Testis (tissue), 2 donors: Measurements from ENCODE around the gene SLC5A8.

Experiments
- CTCF ChIP-seq, 3 experiments: fragments of 450-650 bp in 2 of 3; fragments of 200-600 bp in 1 of 3; sonication (generic) in 1 of 3; IDR thresholded peaks; one replicate each; pipeline ENCODE4 v1.5.1; 2016 to 2019; ENCODE audit warnings: antibody characterized with exemption in 3 of 3, mild to moderate bottlenecking in 2 of 3, moderate library complexity in 1 of 3
- POLR2A ChIP-seq: fragments of 450-650 bp; IDR thresholded peaks from one replicate; pipeline ENCODE4 v1.6.1; 2017; ENCODE audit warnings: antibody characterized with exemption, mild to moderate bottlenecking, moderate library complexity

- TF ChIP-seq CTCF (IDR thresholded peaks at IDR 0.05) (no peak), POLR2A (no peak)
Measured at GRCh38 chr12:101238800-101239329, 28.8 kb upstream of the SLC5A8 start.
